B cell (primary cell): Measurements from ENCODE around the gene SACM1L. TPM values are rescaled to one million over a fixed set of nuclear protein-coding genes. Genes with fewer than 3 reads are reported as not detected.

Experiments
- ATAC-seq: fragments of 200-7000 bp; cut with Tn5 transposase; one replicate; pipeline ENCODE4 v1.10.0; 2021; ENCODE audit warnings: low read depth, mild to moderate bottlenecking, moderate number of reproducible peaks, moderate library complexity
- CTCF ChIA-PET: fragments of 350-600 bp; sonication (Branson Sonifier 250); formaldehyde crosslinking; loops from one replicate; lab custom pipeline; 2021; ENCODE audit warnings: antibody characterized with exemption, inconsistent platforms; lab: Charles Lee
- POLR2A ChIA-PET: fragments of 350-600 bp; sonication (Branson Sonifier 250); formaldehyde crosslinking; loops from one replicate; lab custom pipeline; 2021; ENCODE audit warnings: antibody characterized with exemption; lab: Charles Lee
- DNase-seq: peaks from one replicate; pipeline ENCODE4 v3.0.0; 2013
- H2AFZ ChIP-seq: 2 replicates; pipeline ENCODE4 v1.6.1; 2012; ENCODE audit warnings: mild to moderate bottlenecking, low read depth, low read length; ENCODE audit not compliant: insufficient read depth, poor library complexity, severe bottlenecking
- H3K27ac ChIP-seq, 2 donors: 1 replicate in 1 of 2; 2 replicates in 1 of 2; pipeline ENCODE4 v1.5.1; 2012 to 2013; ENCODE audit warnings: low read length in 2 of 2, mild to moderate bottlenecking in 2 of 2, moderate library complexity in 1 of 2
- H3K27me3 ChIP-seq, 4 experiments: fragments of 200-600 bp in 1 of 4; sonication (generic) in 1 of 4; replicated peaks in 1 of 4; 1 replicate in 2 of 4; 2 replicates in 2 of 4; pipeline versions ENCODE4 v1.6.1 to v1.7.0; 2013 to 2016; ENCODE audit warnings: low read length in 3 of 4, mild to moderate bottlenecking in 2 of 4, mixed read lengths in 1 of 4, moderate library complexity in 1 of 4; ENCODE audit not compliant: insufficient read depth in 4 of 4, control insufficient read depth in 3 of 4; ENCODE audit errors: control extremely low read depth in 1 of 4
- H3K36me3 ChIP-seq, 2 experiments: replicated peaks in 1 of 2; 1 replicate in 1 of 2; 2 replicates in 1 of 2; pipeline versions ENCODE4 v1.6.1 to v1.7.1; 2013; ENCODE audit warnings: low read length in 1 of 2; ENCODE audit not compliant: insufficient read depth in 2 of 2, control insufficient read depth in 1 of 2; ENCODE audit errors: control extremely low read depth in 1 of 2, extremely low read depth in 1 of 2
- H3K4me1 ChIP-seq, 2 donors: fragments of 200-600 bp in 1 of 2; sonication (generic) in 1 of 2; 1 replicate in 1 of 2; 2 replicates in 1 of 2; pipeline versions ENCODE4 v1.5.1 to v1.6.1; 2013 to 2017; ENCODE audit warnings: low read length in 2 of 2; ENCODE audit not compliant: control insufficient read depth in 2 of 2, insufficient read depth in 2 of 2
- H3K4me2 ChIP-seq: replicated peaks from 2 replicates; pipeline ENCODE3; 2012; ENCODE audit warnings: mild to moderate bottlenecking, low read depth, low read length; ENCODE audit not compliant: poor library complexity, severe bottlenecking
- H3K4me3 ChIP-seq, 5 experiments: fragments of 200-600 bp in 1 of 5; sonication (generic) in 1 of 5; 1 replicate in 3 of 5; 2 replicates in 2 of 5; pipeline versions ENCODE4 v1.5.1 to v1.7.0; 2011 to 2016; ENCODE audit warnings: low read length in 4 of 5, mild to moderate bottlenecking in 4 of 5, low read depth in 2 of 5, control low read depth in 1 of 5, moderate library complexity in 1 of 5; ENCODE audit not compliant: insufficient read depth in 1 of 5; ENCODE audit errors: control extremely low read depth in 1 of 5, extremely low read depth in 1 of 5
- H3K79me2 ChIP-seq: fragments of 200-600 bp; sonication (generic); one replicate; pipeline ENCODE4 v1.6.0; 2016; ENCODE audit warnings: low read length; ENCODE audit not compliant: control insufficient read depth, insufficient read depth
- H3K9ac ChIP-seq: fragments of 200-600 bp; sonication (generic); 2 replicates; pipeline ENCODE4 v1.6.1; 2017; ENCODE audit warnings: mild to moderate bottlenecking, low read length, moderate library complexity
- H3K9me3 ChIP-seq, 3 donors: one replicate each; pipeline versions ENCODE4 v1.6.1 to v1.7.1; 2013; ENCODE audit warnings: low read length in 2 of 3; ENCODE audit not compliant: control insufficient read depth in 2 of 3, insufficient read depth in 1 of 3; ENCODE audit errors: control extremely low read depth in 1 of 3
- H4K20me1 ChIP-seq: 2 replicates; pipeline ENCODE4 v1.6.0; 2012; ENCODE audit warnings: mild to moderate bottlenecking, low read length; ENCODE audit not compliant: insufficient read depth, control insufficient read depth, poor library complexity, severe bottlenecking
- H3K27ac Mint-ChIP-seq: one replicate; pipeline ENCODE4 v1.8.0; 2021; ENCODE audit warnings: mixed read lengths
- H3K27me3 Mint-ChIP-seq: one replicate; pipeline ENCODE4 v1.8.0; 2021; ENCODE audit warnings: mixed read lengths
- H3K4me1 Mint-ChIP-seq: one replicate; pipeline ENCODE4 v1.8.0; 2021; ENCODE audit warnings: mixed read lengths
- H3K4me3 Mint-ChIP-seq: one replicate; pipeline ENCODE4 v1.8.0; 2021; ENCODE audit warnings: mixed read lengths
- H3K9me3 Mint-ChIP-seq: one replicate; pipeline ENCODE4 v1.8.0; 2022; ENCODE audit warnings: mixed read lengths; ENCODE audit not compliant: insufficient read depth
- EZH2 ChIP-seq: IDR thresholded peaks from 2 replicates; pipeline ENCODE4 v1.6.1; 2012; ENCODE audit warnings: borderline replicate concordance, low read depth, mild to moderate bottlenecking, moderate library complexity, low read length; ENCODE audit not compliant: insufficient read depth, poor library complexity, severe bottlenecking
- WGBS: methylation state at CpG from one replicate; pipeline ENCODE4 v1.1.5; 2013; ENCODE audit warnings: missing lambda C conversion rate; ENCODE audit not compliant: insufficient coverage; 5-methylcytosine and 5-hydroxymethylcytosine counted together
- intact Hi-C: fragments of 100-400 bp; cut with micrococcal nuclease; formaldehyde crosslinking; loops from one replicate; pipeline ENCODE4 v1.10.0; 2022
- polyA plus RNA-seq: library from polyadenylated mRNA; depleted of rRNA; stranded (reverse); fragments of >200 nt; gene quantifications from 2 replicates; pipeline ENCODE4 v1.2.3, GENCODE V29; 2012
- total RNA-seq, 2 donors: library from RNA; stranded (reverse); fragments of 120-200 nt in 1 of 2; gene quantifications; 1 replicate in 1 of 2; 2 replicates in 1 of 2; pipeline versions ENCODE4 v1.2.3 to v1.2.4, GENCODE V29; 2013 to 2022
- TF ChIP-seq, protein P1 (sequence below): fragments of 200-600 bp; IDR thresholded peaks from one replicate; pipeline ENCODE4 v1.8.0; 2022; ENCODE audit warnings: antibody characterized with exemption, mild to moderate bottlenecking

The SACM1L gene
- total and polyA plus RNA-seq, 2 donors (not counting 1 experiment from before 2014, with no cell fraction given), result 20.7 to 85.7 TPM

DNA sequence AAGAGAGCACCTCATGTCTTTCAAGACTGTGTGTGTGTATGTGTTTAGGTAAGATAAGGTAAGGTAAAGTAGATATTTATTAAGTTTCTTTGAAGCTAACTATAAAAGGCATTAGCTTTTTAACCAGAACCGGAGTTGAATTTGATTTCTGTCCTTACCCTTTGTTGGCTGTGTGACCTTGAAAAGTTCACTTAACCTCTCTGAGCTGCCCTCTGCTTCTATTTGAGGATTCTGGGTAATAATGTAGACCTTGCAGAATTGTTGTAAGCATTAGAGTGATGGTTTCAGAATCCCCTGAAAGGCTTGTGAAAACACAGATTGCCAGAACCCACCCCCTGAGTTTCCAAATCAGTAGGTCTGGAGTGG is 21.6 kb upstream of the SACM1L start:
- peaks cover 0 to 74% of the 10 kb centered on the region in 2 experiments for H3K36me3 ChIP-seq
- H3K27ac Mint-ChIP-seq, result no peak overlapping the region
- no peak overlapping the region for H3K4me2 ChIP-seq
- peaks cover 24% of the 10 kb centered on the region for H3K4me1 Mint-ChIP-seq
- CTCF ChIA-PET, result interaction anchor here (4.0 to 6.7 kb wide), 3 partner anchors 7 to 157 kb away, joined by 26 to 52 read pairs (median 27); no protein-coding TSS in a partner anchor
- TF ChIP-seq, protein P1, sequence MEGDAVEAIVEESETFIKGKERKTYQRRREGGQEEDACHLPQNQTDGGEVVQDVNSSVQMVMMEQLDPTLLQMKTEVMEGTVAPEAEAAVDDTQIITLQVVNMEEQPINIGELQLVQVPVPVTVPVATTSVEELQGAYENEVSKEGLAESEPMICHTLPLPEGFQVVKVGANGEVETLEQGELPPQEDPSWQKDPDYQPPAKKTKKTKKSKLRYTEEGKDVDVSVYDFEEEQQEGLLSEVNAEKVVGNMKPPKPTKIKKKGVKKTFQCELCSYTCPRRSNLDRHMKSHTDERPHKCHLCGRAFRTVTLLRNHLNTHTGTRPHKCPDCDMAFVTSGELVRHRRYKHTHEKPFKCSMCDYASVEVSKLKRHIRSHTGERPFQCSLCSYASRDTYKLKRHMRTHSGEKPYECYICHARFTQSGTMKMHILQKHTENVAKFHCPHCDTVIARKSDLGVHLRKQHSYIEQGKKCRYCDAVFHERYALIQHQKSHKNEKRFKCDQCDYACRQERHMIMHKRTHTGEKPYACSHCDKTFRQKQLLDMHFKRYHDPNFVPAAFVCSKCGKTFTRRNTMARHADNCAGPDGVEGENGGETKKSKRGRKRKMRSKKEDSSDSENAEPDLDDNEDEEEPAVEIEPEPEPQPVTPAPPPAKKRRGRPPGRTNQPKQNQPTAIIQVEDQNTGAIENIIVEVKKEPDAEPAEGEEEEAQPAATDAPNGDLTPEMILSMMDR, result no peak
- TF ChIP-seq EZH2, result no peak
- no peaks in the 10 kb centered on the region for H3K9me3 ChIP-seq
- H4K20me1 ChIP-seq, result peaks cover 63% of the 10 kb centered on the region
- POLR2A ChIA-PET, result interaction anchor here (0.6 to 0.7 kb wide), 2 partner anchors 13 to 15 kb away, joined by 3 read pairs; no protein-coding TSS in a partner anchor
- H2AFZ ChIP-seq, result no peak overlapping the region
- H3K27me3 Mint-ChIP-seq, result no peaks in the 10 kb centered on the region
- H3K27me3 ChIP-seq, result no peaks in the 10 kb centered on the region
- no CpG with 5 or more reads among the region's 1 CpG for WGBS
- H3K9me3 Mint-ChIP-seq, result no peaks in the 10 kb centered on the region
- no peak overlapping the region for H3K27ac ChIP-seq
- H3K79me2 ChIP-seq, result peaks cover 66% of the 10 kb centered on the region
- no peak overlapping the region for H3K9ac ChIP-seq
- H3K4me3 ChIP-seq, result no peak overlapping the region
- ATAC-seq, result no peak
- no peak for DNase-seq
- intact Hi-C loops, result no loop called here
- no peak overlapping the region for H3K4me3 Mint-ChIP-seq
- peaks cover 12 to 18% of the 10 kb centered on the region in 2 donors for H3K4me1 ChIP-seq

DNA sequence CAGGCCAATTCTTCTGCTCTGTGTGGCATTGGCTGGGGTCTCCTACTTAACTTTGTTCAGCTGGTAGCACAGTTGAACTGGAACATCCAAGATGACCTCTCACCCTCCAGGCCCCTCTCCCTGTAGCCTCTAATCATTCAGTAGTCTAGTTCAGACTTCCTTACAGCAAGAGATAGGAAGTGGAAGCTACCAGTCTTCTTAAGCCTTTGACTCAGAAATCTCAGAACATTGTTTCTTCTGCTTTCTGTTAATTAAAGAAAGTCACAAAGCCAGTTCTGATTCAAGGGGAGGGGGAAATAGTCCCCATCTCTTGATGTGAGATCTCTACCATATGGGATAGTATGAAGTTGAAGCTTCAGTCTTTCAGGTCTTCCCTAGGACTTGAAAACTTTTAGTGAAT is 18.8 kb upstream of the SACM1L start:
- no peaks in the 10 kb centered on the region for H3K9me3 Mint-ChIP-seq
- Histone ChIP-seq H3K4me2 (no peak overlapping the region), H3K27me3 (no peaks in the 10 kb centered on the region), H3K9ac (no peak overlapping the region), H3K4me1 (peaks cover 0 to 3% of the 10 kb centered on the region in 2 donors), H3K79me2 (peaks cover 37% of the 10 kb centered on the region), H3K9me3 (no peaks in the 10 kb centered on the region), H4K20me1 (peaks cover 48% of the 10 kb centered on the region), H3K36me3 (peaks cover 0 to 96% of the 10 kb centered on the region in 2 experiments), H3K4me3 (no peak overlapping the region), H3K27ac (no peak overlapping the region), H2AFZ (no peak overlapping the region)
- H3K27me3 Mint-ChIP-seq, result no peaks in the 10 kb centered on the region
- TF ChIP-seq, protein P1, result no peak
- TF ChIP-seq EZH2, result no peak
- peaks cover 7% of the 10 kb centered on the region for H3K4me1 Mint-ChIP-seq
- intact Hi-C loops, result no loop called here
- ATAC-seq (no peak), DNase-seq (no peak)
- H3K27ac Mint-ChIP-seq, result no peak overlapping the region
- CTCF ChIA-PET, result interaction anchor here (1.2 to 6.7 kb wide), 3 partner anchors 10 to 159 kb away, joined by 10 to 52 read pairs (median 27); no protein-coding TSS in a partner anchor
- H3K4me3 Mint-ChIP-seq, result no peak overlapping the region
- POLR2A ChIA-PET, result no interaction called here
